ENCODE data around the gene ICA1.
A peak's percentile ranks its signal among the peaks of the same experiment; 100 is the strongest.

The ICA1 gene

DNA sequence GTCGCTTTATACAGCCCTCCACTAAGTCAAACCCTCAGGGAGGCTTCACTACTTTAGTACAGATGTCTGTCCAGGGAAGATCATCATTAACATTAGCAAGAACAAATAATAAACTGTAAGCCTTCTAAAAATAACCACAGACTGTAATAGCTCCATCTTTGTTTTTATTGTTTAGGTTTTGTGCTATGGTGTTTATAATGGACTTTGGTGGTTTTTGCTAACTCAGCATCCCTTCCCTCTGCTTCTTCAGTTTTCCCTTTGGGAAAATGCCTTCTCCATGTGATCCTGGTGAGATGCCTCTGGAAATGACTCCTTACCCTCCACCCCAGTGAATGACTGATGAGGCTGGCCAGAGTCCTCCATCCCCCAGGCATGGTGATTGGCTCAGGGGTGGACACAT lies 131.3 kb downstream of the ICA1 start:
- Mint-ChIP-seq H3K27ac (no peak overlapping the region), H3K36me3 (peaks cover 11% of the 10 kb centered on the region), H3K9me3 (no peaks in the 10 kb centered on the region), H3K4me1 (peaks cover 95% of the 10 kb centered on the region), H3K4me3 (no peak overlapping the region)
- DNase-seq (ENCODE audit: low spot score in 2 of 2) (no peak), ATAC-seq (no peak)

DNA sequence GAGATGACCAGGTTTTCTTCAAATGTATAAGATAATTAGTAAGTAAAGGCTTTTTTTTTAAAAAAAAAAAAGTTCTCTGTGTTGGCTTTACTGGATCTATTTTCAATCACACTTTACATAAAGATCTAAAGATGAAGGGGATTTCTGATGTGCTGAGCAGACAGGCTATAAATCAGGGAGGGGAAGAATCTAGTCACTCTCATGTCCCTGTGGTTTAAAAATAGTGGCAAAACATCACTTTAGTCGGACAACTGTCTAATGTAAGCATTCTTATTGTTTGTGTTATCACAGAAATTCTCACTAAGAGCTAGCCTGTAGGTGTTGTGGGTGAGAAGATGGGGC lies 132.7 kb downstream of the ICA1 start:
- DNase-seq (ENCODE audit: low spot score in 2 of 2): no peak
- H3K4me1 Mint-ChIP-seq: peaks cover 96% of the 10 kb centered on the region
- H3K36me3 Mint-ChIP-seq: peaks cover 13% of the 10 kb centered on the region
- H3K27ac Mint-ChIP-seq: peak overlapping the region; percentile 83
- peak overlapping the region; percentile 66 for H3K4me3 Mint-ChIP-seq
- no peaks in the 10 kb centered on the region for H3K9me3 Mint-ChIP-seq
- ATAC-seq: no peak

- Mint-ChIP-seq H3K27ac (peak overlapping the region; percentile 83), H3K4me1 (peaks cover 90% of the 10 kb centered on the region), H3K9me3 (no peaks in the 10 kb centered on the region), H3K36me3 (peaks cover 13% of the 10 kb centered on the region), H3K4me3 (peak overlapping the region; percentile 66)
- DNase-seq (ENCODE audit: low spot score in 2 of 2): no peak
- ATAC-seq: no peak
Measured at GRCh38 chr7:8128449-8129317, 133.3 kb downstream of the ICA1 start.

GRCh38 chr7:8126601-8127167 lies 135.3 kb downstream of the ICA1 start:
- DNase-seq (ENCODE audit: low spot score in 2 of 2): no peak
- peaks cover 81% of the 10 kb centered on the region for H3K4me1 Mint-ChIP-seq
- peak overlapping the region; percentile 69 for H3K4me3 Mint-ChIP-seq
- no peak for ATAC-seq
- H3K27ac Mint-ChIP-seq: peak overlapping the region; percentile 91
- peaks cover 13% of the 10 kb centered on the region for H3K36me3 Mint-ChIP-seq
- no peaks in the 10 kb centered on the region for H3K9me3 Mint-ChIP-seq

DNA sequence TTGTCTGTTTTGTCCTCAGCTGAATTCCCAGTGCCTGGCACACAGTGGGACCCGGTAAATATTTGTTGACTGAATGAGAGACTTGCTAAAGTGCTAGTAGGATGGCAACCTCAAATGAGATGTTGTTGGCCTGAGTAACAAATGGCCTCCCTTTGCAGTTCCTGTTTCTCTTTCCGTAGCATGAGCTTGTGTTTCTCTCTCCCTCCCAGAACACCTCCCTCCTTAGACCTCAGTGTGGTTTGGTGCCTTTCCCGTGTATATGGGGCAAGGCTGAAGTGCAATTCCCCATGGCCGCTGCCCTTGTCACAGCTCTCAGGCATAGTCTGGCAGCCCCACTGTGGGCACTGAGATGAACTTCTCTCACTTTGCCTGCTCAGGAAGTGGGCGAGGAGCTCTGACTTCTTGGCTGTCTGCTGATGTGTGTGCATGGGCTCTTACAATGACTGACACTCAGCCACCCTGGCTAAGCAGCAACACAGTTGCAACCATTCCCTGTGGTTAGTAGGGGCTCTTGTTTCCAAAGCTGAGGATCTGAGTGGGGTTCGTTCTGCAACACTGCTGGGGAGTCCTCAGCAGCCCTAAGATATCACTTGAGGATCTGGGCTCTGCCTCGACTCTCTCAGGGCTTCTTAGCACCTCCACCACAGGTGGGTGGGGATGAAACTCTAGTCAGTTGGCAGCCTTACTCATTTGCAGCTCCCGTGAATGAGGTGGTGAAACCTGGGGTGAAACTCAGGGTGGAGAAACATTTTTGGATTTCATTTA lies 136.1 kb downstream of the ICA1 start:
- ATAC-seq (peak; percentile 96), DNase-seq (ENCODE audit: low spot score in 2 of 2) (peak; percentile 57 to 87)
- Mint-ChIP-seq H3K4me3 (peak overlapping the region; percentile 69), H3K4me1 (peaks cover 81% of the 10 kb centered on the region), H3K36me3 (peaks cover 13% of the 10 kb centered on the region), H3K27ac (peak overlapping the region; percentile 91), H3K9me3 (no peaks in the 10 kb centered on the region)

DNA sequence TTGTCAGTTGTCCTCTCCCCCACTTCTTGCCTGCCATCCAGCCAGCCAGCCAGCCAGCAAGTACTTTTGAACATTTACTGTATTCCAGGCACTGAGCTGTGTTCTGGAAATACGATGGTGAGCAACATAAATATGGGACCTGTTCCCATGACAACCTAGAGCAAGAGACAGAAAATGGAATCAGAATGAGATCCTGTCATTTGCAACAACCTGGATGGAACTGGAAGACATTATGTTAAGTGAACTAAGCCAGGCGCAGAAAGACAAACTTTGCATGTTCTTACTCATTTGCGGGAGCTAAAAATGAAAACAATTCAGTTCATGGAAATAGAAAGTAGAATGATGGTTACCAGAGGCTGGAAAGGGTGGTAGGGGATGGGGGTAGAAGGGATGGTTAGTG lies 140.7 kb downstream of the ICA1 start:
- ATAC-seq: no peak
- Mint-ChIP-seq H3K9me3 (no peaks in the 10 kb centered on the region), H3K4me3 (peak overlapping the region; percentile 21), H3K36me3 (peaks cover 14% of the 10 kb centered on the region), H3K4me1 (peaks cover 69% of the 10 kb centered on the region), H3K27ac (peak overlapping the region; percentile 23)
- DNase-seq (ENCODE audit: low spot score in 2 of 2): no peak

DNA sequence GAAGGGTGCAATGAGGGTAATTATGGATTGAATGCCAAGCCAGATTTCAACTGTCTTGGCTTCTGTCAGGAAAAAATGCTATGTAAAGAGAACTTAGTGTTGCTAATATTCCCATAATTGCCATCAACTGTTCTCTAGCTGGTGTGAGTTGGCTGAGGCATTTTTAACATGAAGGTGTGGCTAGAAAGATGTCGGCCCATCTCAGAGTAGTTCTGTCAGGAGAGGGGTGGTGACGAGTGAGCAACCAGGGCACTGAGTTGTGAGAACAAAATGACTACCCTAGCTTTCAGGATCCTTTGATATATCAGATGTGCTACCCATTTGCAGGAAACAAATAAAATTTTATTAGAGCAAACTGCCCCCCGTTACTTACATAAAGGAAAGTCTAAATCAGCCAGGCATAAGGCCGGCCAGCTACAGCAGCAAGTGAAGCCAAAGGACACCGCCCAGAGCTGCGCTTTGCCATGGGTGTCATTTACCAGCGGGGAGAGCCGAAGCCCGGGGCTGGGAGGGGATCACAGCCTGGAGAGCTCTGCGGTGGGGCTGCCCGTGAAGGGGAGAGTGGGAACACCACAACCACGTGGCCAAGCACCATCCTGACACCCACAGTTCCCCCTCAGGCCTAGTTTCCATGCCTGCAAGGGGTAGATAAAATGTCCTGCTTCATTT lies 141.4 kb downstream of the ICA1 start:
- Mint-ChIP-seq H3K36me3 (peaks cover 7% of the 10 kb centered on the region), H3K27ac (peak overlapping the region; percentile 23), H3K9me3 (peaks cover 2% of the 10 kb centered on the region), H3K4me3 (peak overlapping the region; percentile 21), H3K4me1 (peaks cover 69% of the 10 kb centered on the region)
- ATAC-seq (peak; percentile 54), DNase-seq (ENCODE audit: low spot score in 2 of 2) (no peak)

GRCh38 chr7:8119262-8119661 lies 142.7 kb downstream of the ICA1 start:
- Mint-ChIP-seq H3K4me1 (peaks cover 71% of the 10 kb centered on the region), H3K27ac (no peak overlapping the region), H3K36me3 (peaks cover 6% of the 10 kb centered on the region), H3K4me3 (no peak overlapping the region), H3K9me3 (peaks cover 2% of the 10 kb centered on the region)
- DNase-seq (ENCODE audit: low spot score in 2 of 2) (no peak), ATAC-seq (no peak)

- Mint-ChIP-seq H3K4me3 (no peak overlapping the region), H3K4me1 (peaks cover 78% of the 10 kb centered on the region), H3K27ac (no peak overlapping the region), H3K9me3 (peaks cover 2% of the 10 kb centered on the region), H3K36me3 (peaks cover 6% of the 10 kb centered on the region)
- ATAC-seq: peak; percentile 68
- no peak for DNase-seq (ENCODE audit: low spot score in 2 of 2)
Measured at GRCh38 chr7:8117195-8117594, 144.8 kb downstream of the ICA1 start.

GRCh38 chr7:8115547-8116402 lies 146.2 kb downstream of the ICA1 start:
- Mint-ChIP-seq H3K4me3 (no peak overlapping the region), H3K4me1 (peaks cover 64% of the 10 kb centered on the region), H3K36me3 (peaks cover 6% of the 10 kb centered on the region), H3K27ac (no peak overlapping the region), H3K9me3 (peaks cover 2% of the 10 kb centered on the region)
- ATAC-seq (peak; percentile 65), DNase-seq (ENCODE audit: low spot score in 2 of 2) (no peak)

- Mint-ChIP-seq H3K4me3 (peak overlapping the region; percentile 7), H3K4me1 (peaks cover 58% of the 10 kb centered on the region), H3K9me3 (peaks cover 2% of the 10 kb centered on the region), H3K36me3 (peaks cover 6% of the 10 kb centered on the region), H3K27ac (peak overlapping the region; percentile 75)
- ATAC-seq: peak; percentile 75
- DNase-seq (ENCODE audit: low spot score in 2 of 2): no peak
Measured at GRCh38 chr7:8114175-8114574, 147.8 kb downstream of the ICA1 start.

GRCh38 chr7:8113184-8113583 lies 148.8 kb downstream of the ICA1 start:
- ATAC-seq (no peak), DNase-seq (ENCODE audit: low spot score in 2 of 2) (no peak)
- Mint-ChIP-seq H3K4me3 (no peak overlapping the region), H3K36me3 (peaks cover 6% of the 10 kb centered on the region), H3K4me1 (peaks cover 49% of the 10 kb centered on the region), H3K27ac (peak overlapping the region; percentile 23), H3K9me3 (peaks cover 2% of the 10 kb centered on the region)

GRCh38 chr7:8112685-8113084 lies 149.3 kb downstream of the ICA1 start:
- Mint-ChIP-seq H3K4me3 (no peak overlapping the region), H3K36me3 (peaks cover 6% of the 10 kb centered on the region), H3K27ac (no peak overlapping the region), H3K4me1 (peaks cover 45% of the 10 kb centered on the region), H3K9me3 (peaks cover 2% of the 10 kb centered on the region)
- ATAC-seq (no peak), DNase-seq (ENCODE audit: low spot score in 2 of 2) (no peak)

DNA sequence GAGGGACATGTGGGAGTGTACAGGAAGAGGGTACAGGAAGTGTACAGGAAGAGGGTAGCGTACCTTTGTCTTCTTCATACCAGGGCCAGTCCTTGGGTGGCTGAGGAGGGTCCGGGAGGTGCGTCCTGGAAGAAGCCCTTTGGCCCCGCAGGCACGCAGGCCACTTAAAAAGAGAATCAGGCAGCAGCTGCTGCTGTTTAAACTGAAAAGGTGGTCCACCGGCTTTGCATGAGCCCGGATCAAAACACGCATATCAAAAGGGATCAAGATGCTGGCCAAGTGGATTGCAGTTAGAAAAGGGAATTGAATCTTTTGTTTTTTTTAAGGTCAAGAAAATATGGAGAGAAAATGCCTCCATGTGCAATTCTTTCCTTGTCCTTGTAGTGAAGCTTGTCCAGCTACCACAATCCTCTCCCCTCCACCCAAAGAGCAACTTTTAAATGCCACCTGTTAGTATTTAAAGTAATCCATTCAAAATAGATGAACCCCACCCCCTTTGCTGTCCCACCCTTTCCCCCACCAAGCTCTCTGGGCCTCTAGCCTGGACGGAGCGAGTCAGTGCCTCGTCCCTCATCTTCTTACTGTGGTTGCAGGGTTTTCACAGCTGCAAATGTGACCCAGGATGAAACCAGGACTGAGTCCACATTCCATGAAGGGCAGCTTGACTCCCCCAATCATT lies 150.5 kb downstream of the ICA1 start:
- Mint-ChIP-seq H3K4me1 (peaks cover 34% of the 10 kb centered on the region), H3K36me3 (no peaks in the 10 kb centered on the region), H3K4me3 (no peak overlapping the region), H3K9me3 (peaks cover 2% of the 10 kb centered on the region), H3K27ac (peak overlapping the region; percentile 62)
- DNase-seq (ENCODE audit: low spot score in 2 of 2): no peak
- ATAC-seq: no peak

Data from stimulated activated effector memory CD8-positive, alpha-beta T cell treated with anti-CD3 and anti-CD28 coated beads, Interleukin-12 subunit alpha, Interleukin-12 subunit beta, amount 100 ng/mL, for 72 hours (primary cell).